GM12892 (cell line): ENCODE results near the gene SOX5.

Experiments
- POLR2A ChIP-seq: IDR thresholded peaks from 2 replicates; pipeline ENCODE4 v1.6.1; 2011; ENCODE audit warnings: low read depth, low read length, control low read depth
- POLR2AphosphoS5 ChIP-seq: IDR thresholded peaks from 2 replicates; pipeline ENCODE4 v1.6.1; 2011; ENCODE audit warnings: low read depth, low read length, control low read depth

DNA sequence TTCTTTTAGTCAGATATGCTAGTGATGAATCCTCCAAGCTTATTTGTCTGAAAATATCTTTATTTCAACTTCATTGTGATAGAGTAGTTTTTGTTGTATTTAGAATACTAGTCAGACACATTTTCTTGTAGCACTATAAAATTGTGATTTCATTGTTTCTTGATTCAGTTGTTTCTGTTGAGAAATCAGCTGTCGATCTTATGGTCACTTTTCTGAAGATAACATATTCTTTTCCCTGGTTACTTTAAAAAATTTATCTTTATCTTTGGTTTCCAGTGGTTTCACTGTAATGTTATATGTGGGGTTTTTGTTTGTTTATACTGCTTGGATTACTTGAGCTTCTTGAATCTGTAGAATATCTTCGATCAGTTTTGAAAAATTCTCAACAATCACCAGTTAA lies 426.1 kb downstream of the SOX5 start:
- TF ChIP-seq POLR2AphosphoS5 (no peak), POLR2A (no peak)
